Measurements from ENCODE around the gene TTBK1.

GRCh38 chr6:43297644-43298564 lies 54.6 kb downstream of the TTBK1 start, which contains the start of gene SLC22A7:
- TF ChIP-seq CTCF (conservative IDR thresholded peaks at IDR 0.05; ENCODE audit: low read depth, low read length) (no peak), POLR2A (IDR thresholded peaks at IDR 0.05; ENCODE audit: low read depth, low read length) (no peak), RCOR1 (IDR thresholded peaks at IDR 0.05; ENCODE audit: insufficient replicate concordance, low read length) (no peak), RFX5 (IDR thresholded peaks at IDR 0.05; ENCODE audit: low read depth, low read length) (no peak), CEBPB (IDR thresholded peaks at IDR 0.05; ENCODE audit: low read depth, low read length) (no peak), CHD1 (IDR thresholded peaks at IDR 0.05; ENCODE audit: low read depth, low read length) (no peak), MAFK (IDR thresholded peaks at IDR 0.05; ENCODE audit: low read depth, low read length) (no peak), RAD21 (IDR thresholded peaks at IDR 0.05; ENCODE audit: low read length) (no peak), FOS (IDR thresholded peaks at IDR 0.05; ENCODE audit: low read depth, low read length) (no peak), MAZ (IDR thresholded peaks at IDR 0.05; ENCODE audit: borderline replicate concordance, low read depth, low read length) (no peak)
- TF ChIP-seq, protein P1, sequence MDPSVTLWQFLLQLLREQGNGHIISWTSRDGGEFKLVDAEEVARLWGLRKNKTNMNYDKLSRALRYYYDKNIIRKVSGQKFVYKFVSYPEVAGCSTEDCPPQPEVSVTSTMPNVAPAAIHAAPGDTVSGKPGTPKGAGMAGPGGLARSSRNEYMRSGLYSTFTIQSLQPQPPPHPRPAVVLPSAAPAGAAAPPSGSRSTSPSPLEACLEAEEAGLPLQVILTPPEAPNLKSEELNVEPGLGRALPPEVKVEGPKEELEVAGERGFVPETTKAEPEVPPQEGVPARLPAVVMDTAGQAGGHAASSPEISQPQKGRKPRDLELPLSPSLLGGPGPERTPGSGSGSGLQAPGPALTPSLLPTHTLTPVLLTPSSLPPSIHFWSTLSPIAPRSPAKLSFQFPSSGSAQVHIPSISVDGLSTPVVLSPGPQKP (IDR thresholded peaks at IDR 0.05; ENCODE audit: borderline replicate concordance, low read depth, low read length) = no peak
